IMR-90 (cell line): ENCODE measurements around the gene LRRTM3. TPM values are rescaled to one million over a fixed set of nuclear protein-coding genes. Genes with fewer than 3 reads are reported as not detected.

Experiments used
- ATAC-seq: fragments of 200-7000 bp; cut with Tn5 transposase; 2 replicates; pipeline ENCODE4 v1.9.1; 2020; ENCODE audit warnings: low read depth, mild to moderate bottlenecking, moderate library complexity
- BruUV-seq: library from RNA; stranded (reverse); fragments of 400-500 nt; replicated peaks from 2 replicates; lab custom pipeline; 2021; lab: Mats Ljungman, UMichigan
- CTCF ChIA-PET: fragments of 300-600 bp; formaldehyde crosslinking; extraction: SDS; loops from one replicate; lab custom pipeline; 2021; ENCODE audit warnings: antibody characterized with exemption; lab: Yijun Ruan, JAX
- POLR2A ChIA-PET: fragments of 300-600 bp; sonication (Branson Sonifier 250); formaldehyde crosslinking; loops from one replicate; lab custom pipeline; 2022; ENCODE audit warnings: antibody characterized with exemption; ENCODE audit not compliant: unreplicated experiment; lab: Charles Lee
- DNase-seq: peaks from one replicate; pipeline ENCODE4 v3.0.0; 2013
- H2AFZ ChIP-seq: replicated peaks from 2 replicates; pipeline ENCODE3; 2013; ENCODE audit warnings: low read length, mild to moderate bottlenecking; ENCODE audit not compliant: poor library complexity
- H2AK5ac ChIP-seq: 2 replicates; pipeline ENCODE4 v1.6.1; 2013; ENCODE audit warnings: low read depth, low read length, inconsistent platforms
- H2AK9ac ChIP-seq: replicated peaks from 2 replicates; pipeline ENCODE3; 2013; ENCODE audit warnings: mild to moderate bottlenecking, low read depth, low read length, moderate library complexity; ENCODE audit not compliant: poor library complexity
- H2BK120ac ChIP-seq: 2 replicates; pipeline ENCODE4 v1.6.1; 2013; ENCODE audit warnings: low read depth, low read length, inconsistent platforms
- H2BK15ac ChIP-seq: 3 replicates; pipeline ENCODE4 v1.6.1; 2013; ENCODE audit warnings: low read depth, low read length, inconsistent platforms
- H2BK20ac ChIP-seq: 2 replicates; pipeline ENCODE4 v1.6.1; 2013; ENCODE audit warnings: low read depth, mild to moderate bottlenecking, inconsistent platforms, low read length, moderate library complexity
- H2BK5ac ChIP-seq: 2 replicates; pipeline ENCODE4 v1.6.1; 2013; ENCODE audit warnings: mild to moderate bottlenecking, low read depth, low read length, inconsistent platforms; ENCODE audit not compliant: poor library complexity, severe bottlenecking
- H3K14ac ChIP-seq: replicated peaks from 2 replicates; pipeline ENCODE4 v1.6.1; 2013; ENCODE audit warnings: low read depth, low read length, inconsistent platforms
- H3K18ac ChIP-seq: 2 replicates; pipeline ENCODE4 v1.6.1; 2013; ENCODE audit warnings: low read depth, low read length, control low read depth
- H3K23ac ChIP-seq: 2 replicates; pipeline ENCODE4 v1.6.1; 2013; ENCODE audit warnings: low read depth, low read length, inconsistent platforms
- H3K27ac ChIP-seq: 2 replicates; pipeline ENCODE4 v1.5.1; 2013; ENCODE audit warnings: mild to moderate bottlenecking, control low read depth, low read length; ENCODE audit not compliant: insufficient read depth
- H3K27me3 ChIP-seq: 2 replicates; pipeline ENCODE4 v1.6.1; 2013; ENCODE audit warnings: low read length; ENCODE audit not compliant: control insufficient read depth, insufficient read depth
- H3K36me3 ChIP-seq: 2 replicates; pipeline ENCODE4 v1.6.1; 2013; ENCODE audit warnings: low read length, mixed read lengths; ENCODE audit not compliant: control insufficient read depth, insufficient read depth
- H3K4ac ChIP-seq: 2 replicates; pipeline ENCODE4 v1.6.1; 2013; ENCODE audit warnings: low read depth, low read length, inconsistent platforms
- H3K4me1 ChIP-seq: 2 replicates; pipeline ENCODE4 v1.6.1; 2013; ENCODE audit warnings: low read length, mixed read lengths; ENCODE audit not compliant: control insufficient read depth, insufficient read depth
- H3K4me2 ChIP-seq: 2 replicates; pipeline ENCODE4 v1.6.1; 2013; ENCODE audit warnings: low read depth, mild to moderate bottlenecking, control low read depth, low read length, moderate library complexity
- H3K4me3 ChIP-seq: 2 replicates; pipeline ENCODE4 v1.5.1; 2013; ENCODE audit warnings: low read depth, mild to moderate bottlenecking, control low read depth, low read length, moderate library complexity; ENCODE audit not compliant: insufficient read depth
- H3K56ac ChIP-seq: 2 replicates; pipeline ENCODE4 v1.6.1; 2013; ENCODE audit warnings: low read length, inconsistent platforms; ENCODE audit not compliant: insufficient read depth; ENCODE audit errors: extremely low read depth
- H3K79me1 ChIP-seq, 2 experiments: 2 replicates each; pipeline ENCODE4 v1.6.1; 2013; ENCODE audit warnings: low read length in 2 of 2, inconsistent platforms in 1 of 2, low read depth in 1 of 2
- H3K9ac ChIP-seq: 2 replicates; pipeline ENCODE4 v1.6.1; 2013; ENCODE audit warnings: low read depth, low read length, control low read depth
- H3K9me1 ChIP-seq: 2 replicates; pipeline ENCODE4 v1.6.1; 2013; ENCODE audit warnings: low read length, inconsistent platforms; ENCODE audit not compliant: insufficient read depth
- H3K9me3 ChIP-seq: 2 replicates; pipeline ENCODE4 v1.6.1; 2013; ENCODE audit warnings: low read length; ENCODE audit not compliant: control insufficient read depth, insufficient read depth
- H4K20me1 ChIP-seq: 2 replicates; pipeline ENCODE4 v1.6.1; 2013; ENCODE audit warnings: low read length, inconsistent platforms; ENCODE audit not compliant: insufficient read depth
- H4K5ac ChIP-seq: 2 replicates; pipeline ENCODE4 v1.6.1; 2013; ENCODE audit warnings: mild to moderate bottlenecking, low read depth, low read length, control low read depth
- H4K8ac ChIP-seq, 2 experiments: 2 replicates each; pipeline ENCODE4 v1.6.1; 2013; ENCODE audit warnings: low read depth in 2 of 2, low read length in 2 of 2, control low read depth in 1 of 2, inconsistent platforms in 1 of 2
- H4K91ac ChIP-seq: 2 replicates; pipeline ENCODE4 v1.6.1; 2013; ENCODE audit warnings: low read depth, low read length, inconsistent platforms; ENCODE audit not compliant: insufficient read depth
- CEBPB ChIP-seq: IDR thresholded peaks from 2 replicates; pipeline ENCODE4 v1.6.1; 2012; ENCODE audit warnings: low read depth, low read length, improper control_type of control experiment
- NFE2L2 ChIP-seq: fragments of 150-350 bp; IDR thresholded peaks from 2 replicates; pipeline ENCODE4 v1.6.1; 2016; ENCODE audit warnings: low read depth, mild to moderate bottlenecking, low read length
- RFX5 ChIP-seq: IDR thresholded peaks from 2 replicates; pipeline ENCODE4 v1.8.0; 2012; ENCODE audit warnings: low read depth, mild to moderate bottlenecking, low read length, moderate library complexity
- WGBS, 2 experiments: methylation state at CpG; one replicate each; pipeline versions ENCODE4 v1.1.5 to v1.1.7; 2013; ENCODE audit warnings: missing lambda C conversion rate in 2 of 2; ENCODE audit not compliant: insufficient read length in 1 of 2; ENCODE audit errors: extremely low coverage in 2 of 2; 5-methylcytosine and 5-hydroxymethylcytosine counted together
- dilution Hi-C: fragments of 300-500 bp; cut with HindIII; formaldehyde crosslinking; loops from one replicate; pipeline ENCODE4 v1.14.3; 2018; ENCODE audit warnings: low sequenced_read_pairs; ENCODE audit not compliant: unreplicated experiment
- in situ Hi-C: fragments of 300-500 bp; cut with MboI; formaldehyde crosslinking; loops from 3 replicates; pipeline ENCODE4 v1.14.3; 2019; ENCODE audit warnings: low sequenced_read_pairs, inconsistent platforms, mixed read lengths
- intact Hi-C: fragments of 100-400 bp; cut with micrococcal nuclease; formaldehyde crosslinking; loops from 2 replicates; pipeline ENCODE4 v1.10.0; 2022
- polyA plus RNA-seq, 3 experiments: library from polyadenylated mRNA; depleted of rRNA; stranded (reverse); fragments of >200 nt; gene quantifications; 2 replicates each; pipeline ENCODE4 v1.2.3, GENCODE V29; 2012; ENCODE audit warnings: low replicate concordance in 1 of 3
- total RNA-seq: library from RNA; depleted of rRNA; stranded (reverse); fragments of >200 nt; gene quantifications from 2 replicates; pipeline ENCODE4 v1.2.3, GENCODE V29; 2012

LRRTM3 gene
- total and polyA plus RNA-seq, 2 of the 4 experiments (the other 2 are of a cell fraction): under 0.01 TPM; not detected in 1

DNA sequence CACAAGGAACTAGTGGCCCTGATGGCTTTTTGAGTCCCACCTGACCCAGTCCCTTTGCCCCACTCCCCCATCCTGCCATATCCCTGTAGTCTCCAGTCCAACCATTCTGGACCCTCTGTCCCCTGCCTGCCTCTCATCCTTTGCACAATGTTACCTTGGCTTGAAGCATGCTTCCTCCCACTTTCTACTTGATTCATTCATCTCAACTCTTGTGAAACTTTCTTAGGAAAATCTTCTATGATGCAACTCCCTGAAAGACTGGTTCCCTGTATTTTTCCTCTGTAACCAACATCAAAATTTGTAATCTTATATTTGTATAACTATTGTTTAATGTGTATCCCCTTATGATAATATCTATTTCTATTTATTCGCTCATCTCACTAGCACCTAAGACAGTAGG lies 151.5 kb downstream of the LRRTM3 start:
- H3K18ac ChIP-seq: no peak overlapping the region
- no peaks in the 10 kb centered on the region for H3K36me3 ChIP-seq
- intact Hi-C loops (no loop called here), in situ Hi-C loops (no loop called here), dilution Hi-C loops (no loop called here)
- no peak overlapping the region for H2AFZ ChIP-seq
- no peaks in the 10 kb centered on the region for H3K9me1 ChIP-seq
- H3K27me3 ChIP-seq: no peaks in the 10 kb centered on the region
- no peak overlapping the region for H3K4ac ChIP-seq
- H3K4me1 ChIP-seq: no peaks in the 10 kb centered on the region
- no peaks in the 10 kb centered on the region for H4K20me1 ChIP-seq
- no peak overlapping the region for H2BK120ac ChIP-seq
- BruUV-seq: no TSS peak
- DNase-seq: no peak
- TF ChIP-seq RFX5: no peak
- no peak for TF ChIP-seq NFE2L2
- TF ChIP-seq CEBPB: 0 out of 2 replicates have a peak, but pooled peaks have one; percentile 14
- no peak overlapping the region for H2BK5ac ChIP-seq
- H4K5ac ChIP-seq: no peak overlapping the region
- H2BK15ac ChIP-seq: no peak overlapping the region
- H3K4me3 ChIP-seq: no peak overlapping the region
- H2BK20ac ChIP-seq: no peak overlapping the region
- no peak overlapping the region for H4K91ac ChIP-seq
- no peak overlapping the region for H3K23ac ChIP-seq
- ATAC-seq: no peak
- WGBS, 2 experiments: no CpG with 5 or more reads among the region's 1 CpG
- ChIA-PET CTCF (no interaction called here), POLR2A (no interaction called here)
- H3K9ac ChIP-seq: no peak overlapping the region
- H2AK9ac ChIP-seq: no peak overlapping the region
- no peak overlapping the region for H3K14ac ChIP-seq
- no peaks in the 10 kb centered on the region for H3K79me1 ChIP-seq
- no peak overlapping the region for H3K56ac ChIP-seq
- H4K8ac ChIP-seq: no peak overlapping the region
- no peak overlapping the region for H3K4me2 ChIP-seq
- H2AK5ac ChIP-seq: no peak overlapping the region
- no peaks in the 10 kb centered on the region for H3K9me3 ChIP-seq
- H3K27ac ChIP-seq: no peak overlapping the region
